NCI-H2196 (cell line): ENCODE data around the gene PBX4.
"Not testable (repeated sequence)": the region's sequence is repeated elsewhere in the genome, so short reads cannot be mapped to it uniquely, and the experiment has no call there.

Experiments
- DNase-seq: peaks from one replicate; lab custom pipeline; 2025; ENCODE audit not compliant: unreplicated experiment; lab: John Stamatoyannopoulos, UW

The PBX4 gene

GRCh38 chr19:19618219-19619051, at the start of gene PBX4:
PBX4 (minus strand) TSS chr19:19618687; CDS start chr19:19618629, 58 bp downstream.
- DNase-seq: peak; percentile 98

- not testable (repeated sequence) for DNase-seq
Observed at GRCh38 chr19:19665420-19665948, 47.0 kb upstream of the PBX4 start.

DNA sequence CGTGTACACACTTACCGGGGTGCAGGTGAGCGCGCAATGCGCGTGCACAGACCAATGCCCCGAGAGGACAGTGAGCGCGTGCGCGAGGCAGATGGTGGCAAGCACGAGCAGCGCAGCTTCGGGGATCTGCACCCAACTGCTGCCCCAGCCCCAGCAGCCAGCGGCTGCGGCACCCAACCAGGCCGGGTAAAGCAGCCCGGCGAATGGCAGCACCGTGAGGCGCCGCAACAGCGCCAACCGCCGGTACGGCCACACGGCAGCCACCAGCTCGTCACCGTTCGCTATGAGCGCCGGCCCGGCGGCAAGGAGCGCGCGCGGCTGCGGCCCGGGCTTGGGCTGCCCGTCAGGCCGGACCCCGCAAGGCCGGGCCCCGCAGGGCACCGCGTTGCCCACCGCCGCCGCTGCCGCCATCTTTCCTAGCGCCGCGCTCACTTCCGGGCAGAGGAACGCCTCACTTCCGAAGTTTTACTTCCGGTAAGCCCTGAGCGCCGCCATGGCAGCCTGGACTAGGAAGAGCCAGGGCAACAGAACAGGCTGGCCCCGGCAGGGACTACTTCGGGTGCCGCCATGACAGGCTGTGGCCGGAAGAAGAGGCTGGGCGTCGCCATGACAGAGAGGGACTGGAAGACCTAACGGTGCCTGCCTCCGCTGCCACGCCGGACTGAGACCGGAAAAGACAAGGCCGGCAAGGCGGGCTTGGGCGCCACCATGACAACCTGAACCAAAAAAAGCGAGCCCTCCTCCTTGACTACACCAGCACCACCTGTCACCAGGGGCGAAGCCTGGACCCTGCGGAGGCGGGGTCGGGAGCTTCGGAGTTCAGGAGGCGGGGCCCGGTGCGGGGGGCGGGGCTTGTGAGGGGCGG, 45.0 kb upstream of the PBX4 start, which contains the start of gene ATP13A1:
Gene ATP13A1 (minus strand): TSS at position 421 of the 865 bp plus-strand sequence. CDS start 10 bp downstream, at position 411.
- peak; percentile 98 for DNase-seq

DNA sequence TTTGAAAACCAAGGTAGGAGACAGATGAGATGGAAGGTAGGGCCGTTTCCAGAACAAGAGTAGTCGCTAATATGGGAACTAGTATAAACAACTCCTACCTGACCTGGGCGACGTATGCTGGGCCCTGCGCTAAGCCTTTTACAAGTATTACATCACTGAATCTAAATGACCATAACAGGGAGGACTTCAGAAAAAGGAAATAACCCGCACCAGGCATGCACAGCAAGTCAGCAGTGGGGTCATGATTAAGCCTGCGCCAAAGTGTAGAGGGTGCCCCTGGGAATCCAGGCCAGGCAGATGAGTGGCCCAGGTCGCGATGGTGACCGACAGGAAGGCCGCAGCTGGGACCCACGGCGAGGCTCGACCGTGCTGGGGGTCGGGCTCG, 44.4 kb upstream of the PBX4 start:
- DNase-seq: peak; percentile 27

DNA sequence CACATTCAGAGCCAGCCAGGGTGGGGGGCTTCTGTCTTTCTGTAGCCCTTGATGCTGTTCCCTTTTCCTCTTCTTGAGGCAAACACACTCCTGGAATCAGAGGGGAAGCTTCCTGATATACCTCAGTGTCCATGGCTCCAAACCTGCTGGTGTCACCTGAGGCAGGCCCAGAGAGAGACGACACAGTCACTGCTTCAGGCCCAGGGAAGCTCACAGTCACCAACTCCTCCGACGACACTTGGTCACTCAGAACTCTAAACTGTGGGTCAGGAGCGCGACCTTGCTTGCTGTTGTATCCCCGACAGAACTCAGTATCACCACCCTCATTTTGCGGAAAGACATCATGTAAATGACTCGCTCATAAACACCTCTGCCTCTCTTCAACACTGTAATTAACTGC, 43.9 kb upstream of the PBX4 start:
- DNase-seq: no peak

GRCh38 chr19:19661675-19662251, 43.3 kb upstream of the PBX4 start:
- DNase-seq: no peak

DNA sequence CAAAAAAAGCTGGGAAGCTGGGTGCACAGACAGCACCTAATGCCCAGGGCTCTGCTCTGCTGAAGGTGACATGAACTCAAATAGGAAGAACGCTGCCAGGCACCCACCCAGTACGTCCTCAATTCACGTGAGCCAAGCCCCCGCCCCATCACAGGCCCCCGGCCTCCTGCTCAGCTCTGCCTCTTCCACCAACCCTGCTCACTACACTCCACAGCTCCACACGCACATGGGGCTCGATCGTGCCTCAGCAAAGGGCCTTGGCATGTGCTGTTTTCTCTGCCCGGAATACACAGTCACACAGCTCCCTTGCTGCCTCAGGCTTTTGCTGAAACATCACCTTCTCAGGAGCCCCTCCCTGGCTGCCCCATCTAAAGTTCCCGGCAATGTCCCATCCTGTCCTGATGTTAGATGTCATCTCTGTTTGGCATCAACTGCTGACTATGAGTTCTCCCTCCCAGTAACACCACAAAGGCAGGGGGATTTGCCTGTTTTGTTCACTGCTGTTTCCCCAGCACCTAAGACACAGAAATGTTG, 42.7 kb upstream of the PBX4 start:
- no peak for DNase-seq

GRCh38 chr19:19659646-19660245, 41.3 kb upstream of the PBX4 start:
- no peak for DNase-seq

GRCh38 chr19:19657397-19657783, 38.9 kb upstream of the PBX4 start:
- no peak for DNase-seq

GRCh38 chr19:19656451-19657396, 38.2 kb upstream of the PBX4 start:
- DNase-seq: no peak

GRCh38 chr19:19655641-19656343, 37.3 kb upstream of the PBX4 start:
- DNase-seq: no peak

GRCh38 chr19:19655051-19655594, 36.6 kb upstream of the PBX4 start:
- no peak for DNase-seq

DNA sequence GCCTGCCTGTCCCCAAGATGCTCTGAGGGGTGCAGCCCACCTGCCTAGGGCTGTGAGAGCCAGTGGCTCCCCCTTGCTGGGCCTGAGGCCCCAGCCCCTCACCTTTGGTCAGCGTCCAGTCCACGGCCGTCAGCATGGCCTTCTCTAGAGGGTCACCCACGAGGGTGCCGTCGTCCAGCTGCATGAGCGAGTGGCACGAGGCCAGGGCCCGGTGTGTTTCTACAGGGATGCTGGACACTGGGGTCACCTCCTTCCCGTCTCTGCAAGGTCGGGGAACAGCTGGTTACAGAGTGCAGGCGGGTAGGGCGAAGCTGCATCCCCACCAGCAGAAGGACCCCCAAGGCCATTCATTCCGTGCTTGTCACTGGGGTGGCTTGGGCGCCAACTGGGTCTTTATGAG, 36.0 kb upstream of the PBX4 start:
- DNase-seq: no peak

- DNase-seq: no peak
Observed at GRCh38 chr19:19653597-19654147, 35.2 kb upstream of the PBX4 start.

- no peak for DNase-seq
Observed at GRCh38 chr19:19652482-19653295, 34.2 kb upstream of the PBX4 start.

- no peak for DNase-seq
Observed at GRCh38 chr19:19651076-19651475, 32.6 kb upstream of the PBX4 start.

- DNase-seq: no peak
Observed at GRCh38 chr19:19650331-19650730, 31.8 kb upstream of the PBX4 start.
